Hematopoietic multipotent progenitor cell treated with erythropoietin and hydrocortisone succinate and interleukin-3 and kit ligand, for 8 days (in vitro differentiated cells): Measurements from ENCODE around the gene PLXDC1.
"Not testable (repeated sequence)": the region's sequence is repeated elsewhere in the genome, so short reads cannot be mapped to it uniquely, and the experiment has no call there.

Experiments
- DNase-seq: peaks from one replicate; pipeline ENCODE4 v3.0.0-alpha.2; 2015

Gene PLXDC1

GRCh38 chr17:39122991-39123390 is 28.4 kb downstream of the PLXDC1 start:
- no peak for DNase-seq

GRCh38 chr17:39121919-39122318 is 29.5 kb downstream of the PLXDC1 start:
- DNase-seq: not testable (repeated sequence)

GRCh38 chr17:39118674-39119419 is 32.6 kb downstream of the PLXDC1 start:
- DNase-seq: no peak

GRCh38 chr17:39116224-39116623 is 35.2 kb downstream of the PLXDC1 start:
- no peak for DNase-seq

GRCh38 chr17:39115135-39115534 is 36.3 kb downstream of the PLXDC1 start:
- DNase-seq: no peak

GRCh38 chr17:39114723-39115122 is 36.7 kb downstream of the PLXDC1 start:
- no peak for DNase-seq

- DNase-seq: no peak
These were observed 37.6 kb downstream of the PLXDC1 start for GRCh38 chr17:39113871-39114270.

- DNase-seq: no peak
These were observed 40.9 kb downstream of the PLXDC1 start for GRCh38 chr17:39110435-39111136.

- no peak for DNase-seq
These were observed 42.7 kb downstream of the PLXDC1 start for GRCh38 chr17:39108461-39109375.

GRCh38 chr17:39107973-39108372 is 43.5 kb downstream of the PLXDC1 start:
- DNase-seq: no peak

GRCh38 chr17:39107155-39107554 is 44.3 kb downstream of the PLXDC1 start:
- no peak for DNase-seq

GRCh38 chr17:39105705-39106104 is 45.7 kb downstream of the PLXDC1 start:
- DNase-seq: no peak

- DNase-seq: no peak
These were observed 46.8 kb downstream of the PLXDC1 start for GRCh38 chr17:39104657-39105056.

- DNase-seq: no peak
These were observed 47.4 kb downstream of the PLXDC1 start for GRCh38 chr17:39104046-39104445.

GRCh38 chr17:39101091-39101490 is 50.3 kb downstream of the PLXDC1 start:
- DNase-seq: no peak

GRCh38 chr17:39100530-39100929 is 50.9 kb downstream of the PLXDC1 start:
- DNase-seq: no peak

GRCh38 chr17:39099663-39100286 is 51.7 kb downstream of the PLXDC1 start:
- DNase-seq: no peak

- no peak for DNase-seq
These were observed 52.8 kb downstream of the PLXDC1 start for GRCh38 chr17:39098588-39098987.

GRCh38 chr17:39097537-39097936 is 53.9 kb downstream of the PLXDC1 start:
- DNase-seq: no peak

GRCh38 chr17:39097150-39097519 is 54.3 kb downstream of the PLXDC1 start:
- no peak for DNase-seq

- DNase-seq: no peak
These were observed 54.8 kb downstream of the PLXDC1 start for GRCh38 chr17:39096508-39097149.

- DNase-seq: no peak
These were observed 56.1 kb downstream of the PLXDC1 start for GRCh38 chr17:39095309-39095686.
